CD4-positive, alpha-beta T cell treated with Interleukin-21 for 1 hour (primary cell): ENCODE results near the gene MYO3B.

Experiments used
- DNase-seq: peaks from one replicate; pipeline ENCODE4 v3.0.0-alpha.2; 2020

The MYO3B gene, protein sequence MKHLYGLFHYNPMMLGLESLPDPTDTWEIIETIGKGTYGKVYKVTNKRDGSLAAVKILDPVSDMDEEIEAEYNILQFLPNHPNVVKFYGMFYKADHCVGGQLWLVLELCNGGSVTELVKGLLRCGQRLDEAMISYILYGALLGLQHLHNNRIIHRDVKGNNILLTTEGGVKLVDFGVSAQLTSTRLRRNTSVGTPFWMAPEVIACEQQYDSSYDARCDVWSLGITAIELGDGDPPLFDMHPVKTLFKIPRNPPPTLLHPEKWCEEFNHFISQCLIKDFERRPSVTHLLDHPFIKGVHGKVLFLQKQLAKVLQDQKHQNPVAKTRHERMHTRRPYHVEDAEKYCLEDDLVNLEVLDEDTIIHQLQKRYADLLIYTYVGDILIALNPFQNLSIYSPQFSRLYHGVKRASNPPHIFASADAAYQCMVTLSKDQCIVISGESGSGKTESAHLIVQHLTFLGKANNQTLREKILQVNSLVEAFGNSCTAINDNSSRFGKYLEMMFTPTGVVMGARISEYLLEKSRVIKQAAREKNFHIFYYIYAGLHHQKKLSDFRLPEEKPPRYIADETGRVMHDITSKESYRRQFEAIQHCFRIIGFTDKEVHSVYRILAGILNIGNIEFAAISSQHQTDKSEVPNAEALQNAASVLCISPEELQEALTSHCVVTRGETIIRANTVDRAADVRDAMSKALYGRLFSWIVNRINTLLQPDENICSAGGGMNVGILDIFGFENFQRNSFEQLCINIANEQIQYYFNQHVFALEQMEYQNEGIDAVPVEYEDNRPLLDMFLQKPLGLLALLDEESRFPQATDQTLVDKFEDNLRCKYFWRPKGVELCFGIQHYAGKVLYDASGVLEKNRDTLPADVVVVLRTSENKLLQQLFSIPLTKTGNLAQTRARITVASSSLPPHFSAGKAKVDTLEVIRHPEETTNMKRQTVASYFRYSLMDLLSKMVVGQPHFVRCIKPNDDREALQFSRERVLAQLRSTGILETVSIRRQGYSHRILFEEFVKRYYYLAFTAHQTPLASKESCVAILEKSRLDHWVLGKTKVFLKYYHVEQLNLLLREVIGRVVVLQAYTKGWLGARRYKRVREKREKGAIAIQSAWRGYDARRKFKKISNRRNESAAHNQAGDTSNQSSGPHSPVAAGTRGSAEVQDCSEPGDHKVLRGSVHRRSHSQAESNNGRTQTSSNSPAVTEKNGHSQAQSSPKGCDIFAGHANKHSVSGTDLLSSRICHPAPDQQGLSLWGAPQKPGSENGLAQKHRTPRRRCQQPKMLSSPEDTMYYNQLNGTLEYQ (N-terminal part only)

DNA sequence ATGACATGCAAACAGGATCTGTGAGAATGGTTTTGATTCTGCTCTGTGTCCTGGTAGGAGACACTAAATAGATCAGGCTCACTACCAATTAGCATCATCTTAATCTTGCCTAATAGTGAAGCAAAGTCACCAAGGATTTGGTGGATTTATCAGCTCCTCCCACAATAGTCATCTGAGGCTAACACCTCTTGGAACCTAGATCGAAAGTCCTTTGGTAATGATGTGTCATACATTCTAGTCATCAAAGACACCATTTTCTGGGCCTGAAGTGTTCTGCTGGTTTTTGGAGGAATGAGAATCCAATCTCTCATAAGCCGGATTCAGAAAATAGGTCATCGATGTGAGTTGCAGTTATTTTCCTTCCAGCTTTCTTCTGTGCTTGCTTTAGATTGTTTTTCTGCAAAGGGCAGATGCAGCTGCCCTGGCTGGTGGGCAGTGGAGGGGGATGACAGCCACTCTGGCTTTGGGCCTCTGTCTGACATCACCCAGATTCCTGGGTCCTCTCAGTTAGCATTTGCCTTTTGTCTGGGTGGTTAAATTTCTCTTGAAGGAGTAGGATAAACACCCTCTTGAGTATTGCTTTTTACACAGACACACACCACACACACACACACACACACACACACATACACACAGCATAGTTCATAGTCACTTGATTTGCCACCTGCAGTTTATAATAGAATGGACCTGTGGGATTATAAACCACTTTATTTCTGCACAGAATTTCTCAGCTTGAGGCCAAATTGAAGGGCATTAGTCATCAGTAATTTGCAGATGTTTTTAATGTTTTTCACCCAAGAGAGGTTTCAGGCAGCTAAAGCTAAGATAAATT is at the start of gene MYO3B:
Gene MYO3B, plus strand, starts transcription at position 198 of the 832 bp plus-strand sequence. Its CDS starts 141 bp downstream, at position 339.
- peak; percentile 2 for DNase-seq

DNA sequence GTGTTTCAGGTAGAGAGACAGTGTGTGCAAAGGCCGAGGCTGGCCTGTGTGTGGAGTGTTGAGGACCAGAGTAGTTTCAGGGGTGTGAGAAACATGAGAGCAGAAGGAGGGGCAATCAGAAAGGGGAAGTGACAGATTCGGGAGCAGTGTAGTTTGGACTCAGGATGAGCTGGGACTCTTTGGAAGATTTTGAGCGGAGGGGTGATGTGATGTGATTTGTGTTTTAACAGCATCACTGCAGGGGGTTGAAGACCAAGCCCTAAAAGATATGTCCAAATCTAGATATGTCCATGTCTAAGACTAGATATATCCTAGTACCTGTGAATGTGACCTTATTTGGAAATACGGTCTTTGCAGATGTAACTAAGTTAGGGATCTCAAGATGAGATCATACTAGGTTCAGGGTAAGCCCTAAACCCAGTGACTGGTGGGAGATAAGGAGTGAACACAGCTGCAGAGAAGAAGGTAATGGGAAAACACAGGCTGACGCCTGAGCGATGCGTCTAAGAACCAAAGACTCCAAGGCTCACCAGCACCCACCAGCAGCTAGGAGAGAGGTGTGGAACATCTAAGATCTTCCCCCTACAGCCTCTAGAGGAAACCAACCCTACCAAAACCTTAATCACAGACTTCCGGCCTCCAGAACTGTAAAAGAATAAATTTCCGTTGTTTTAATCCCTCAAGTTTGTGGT is 38.5 kb upstream of the MYO3B start:
- no peak for DNase-seq

DNA sequence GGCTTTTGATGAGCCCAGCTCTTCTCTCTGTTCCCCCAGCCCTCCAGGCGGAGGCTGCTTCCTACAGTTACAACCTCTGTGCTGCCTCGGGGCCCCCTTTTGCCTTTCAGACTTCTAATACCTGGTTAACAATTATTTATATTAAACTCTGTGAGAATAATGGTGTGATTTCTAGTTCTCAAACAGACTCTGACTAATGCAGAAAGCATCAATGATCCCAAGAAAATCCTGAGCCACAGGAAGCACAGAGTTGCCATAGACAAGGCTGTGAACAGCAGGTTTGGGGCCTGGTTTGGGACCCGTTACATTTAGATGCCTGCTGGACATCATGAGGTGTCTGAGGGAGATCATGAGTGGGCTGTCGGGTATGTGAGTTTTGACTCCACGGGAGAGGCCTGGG is 37.4 kb upstream of the MYO3B start:
- DNase-seq, result no peak

DNA sequence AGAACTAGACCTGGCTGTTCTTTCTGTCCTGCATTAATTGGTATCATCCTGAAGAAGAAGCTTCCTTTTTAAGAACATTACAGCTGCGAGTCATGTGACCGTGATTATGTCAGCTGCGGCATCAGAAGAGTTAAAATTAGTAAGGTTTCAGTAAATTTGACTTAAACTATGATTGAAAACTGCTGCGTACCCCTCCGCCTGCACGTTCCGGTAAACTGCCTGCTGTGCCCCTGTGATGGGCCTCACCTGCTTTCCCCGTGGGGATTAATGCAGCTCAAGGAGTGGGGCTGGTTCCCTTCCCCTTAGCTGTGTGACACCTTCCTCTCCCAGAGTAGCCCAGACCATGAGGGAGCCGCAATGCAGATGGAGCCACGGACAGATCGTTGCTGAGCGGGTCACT is 36.1 kb upstream of the MYO3B start:
- no peak for DNase-seq

DNA sequence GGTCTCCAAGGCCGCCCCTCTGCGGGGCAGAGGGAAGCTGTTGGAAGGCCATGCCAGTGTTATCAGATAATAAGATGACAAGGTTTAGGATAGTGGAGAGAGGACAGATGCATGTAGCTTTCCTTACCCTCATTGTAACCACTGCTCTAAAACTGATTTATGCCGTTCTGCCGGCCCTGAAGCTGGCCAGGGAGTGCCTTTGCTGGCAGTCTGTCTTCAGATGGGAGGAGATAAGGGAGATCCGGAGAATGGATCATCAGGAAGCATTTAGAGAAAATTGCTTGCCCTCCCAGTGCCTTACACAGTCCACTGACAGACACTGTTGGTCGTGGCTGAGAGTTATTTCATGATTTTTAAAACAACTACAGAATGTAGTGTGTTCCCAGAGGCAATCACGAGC is 35.4 kb upstream of the MYO3B start:
- no peak for DNase-seq

DNA sequence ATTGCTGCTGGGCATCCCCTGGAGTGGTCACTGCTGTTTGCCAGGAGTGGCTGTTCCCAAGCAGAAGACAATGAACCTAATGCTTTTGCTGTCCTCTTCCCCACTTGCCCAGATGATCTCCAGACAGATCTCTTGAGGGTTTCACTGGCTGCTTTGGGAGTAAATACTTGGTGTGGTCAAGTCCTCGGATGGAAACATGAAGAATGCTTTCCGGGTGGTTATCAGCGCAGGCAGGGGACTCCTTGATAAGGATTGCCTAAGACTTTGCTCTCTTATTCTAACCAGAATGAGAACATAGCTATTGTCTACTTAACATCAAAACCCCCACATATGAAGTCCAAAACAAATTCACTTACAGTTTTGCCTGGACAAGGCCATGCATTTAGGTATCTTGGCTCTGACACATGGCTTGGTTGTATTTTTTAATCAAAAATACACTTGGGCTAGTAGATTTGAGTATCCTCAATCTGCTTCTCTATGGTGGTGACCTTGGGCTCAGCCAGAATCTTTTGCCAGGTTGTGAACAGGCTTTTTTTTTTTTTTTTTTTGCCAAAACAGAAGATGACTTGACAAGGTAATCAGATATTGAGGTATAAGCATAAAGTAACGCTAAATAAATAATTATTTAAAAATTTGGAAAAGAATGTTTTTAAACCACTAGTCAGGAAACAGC is 34.8 kb upstream of the MYO3B start:
- no peak for DNase-seq

DNA sequence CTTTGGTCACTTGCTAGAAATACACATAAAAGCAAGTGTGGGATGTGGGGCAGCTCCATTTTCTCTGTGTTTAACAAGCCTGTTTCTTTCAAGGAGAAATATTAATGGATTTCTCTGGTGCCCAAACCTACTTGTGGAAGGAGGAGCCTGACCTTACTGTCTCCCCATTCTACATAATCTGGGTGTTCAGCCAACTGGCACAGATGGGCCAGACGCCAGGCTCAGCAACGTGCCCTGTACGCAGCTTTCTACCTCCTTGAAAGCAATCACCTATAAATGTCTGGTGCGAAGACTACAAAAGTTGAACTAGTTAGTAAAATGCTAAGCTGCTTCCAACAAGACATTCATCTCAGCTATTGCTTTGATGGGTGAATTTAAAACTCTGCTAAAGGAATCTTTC is 33.2 kb upstream of the MYO3B start:
- DNase-seq, result no peak

DNA sequence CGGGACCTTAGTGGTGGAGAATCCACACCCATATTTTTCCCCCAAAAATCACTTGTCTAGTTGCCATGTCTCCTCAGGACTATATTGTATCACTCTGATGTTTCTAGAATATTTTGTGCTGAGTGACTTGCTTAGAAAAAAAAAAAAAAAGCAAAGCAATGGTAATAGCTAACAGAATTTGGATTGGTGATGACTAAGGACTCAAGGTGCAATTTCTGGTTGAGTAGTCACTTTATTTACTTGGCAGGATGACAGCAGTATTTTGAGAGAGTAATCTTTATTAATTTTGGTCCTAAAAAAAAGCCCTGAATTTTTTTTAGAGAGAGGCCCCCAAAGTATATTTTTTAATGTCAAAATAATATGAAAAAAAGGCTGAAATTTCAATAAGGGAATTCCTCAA is 32.8 kb upstream of the MYO3B start:
- no peak for DNase-seq

DNA sequence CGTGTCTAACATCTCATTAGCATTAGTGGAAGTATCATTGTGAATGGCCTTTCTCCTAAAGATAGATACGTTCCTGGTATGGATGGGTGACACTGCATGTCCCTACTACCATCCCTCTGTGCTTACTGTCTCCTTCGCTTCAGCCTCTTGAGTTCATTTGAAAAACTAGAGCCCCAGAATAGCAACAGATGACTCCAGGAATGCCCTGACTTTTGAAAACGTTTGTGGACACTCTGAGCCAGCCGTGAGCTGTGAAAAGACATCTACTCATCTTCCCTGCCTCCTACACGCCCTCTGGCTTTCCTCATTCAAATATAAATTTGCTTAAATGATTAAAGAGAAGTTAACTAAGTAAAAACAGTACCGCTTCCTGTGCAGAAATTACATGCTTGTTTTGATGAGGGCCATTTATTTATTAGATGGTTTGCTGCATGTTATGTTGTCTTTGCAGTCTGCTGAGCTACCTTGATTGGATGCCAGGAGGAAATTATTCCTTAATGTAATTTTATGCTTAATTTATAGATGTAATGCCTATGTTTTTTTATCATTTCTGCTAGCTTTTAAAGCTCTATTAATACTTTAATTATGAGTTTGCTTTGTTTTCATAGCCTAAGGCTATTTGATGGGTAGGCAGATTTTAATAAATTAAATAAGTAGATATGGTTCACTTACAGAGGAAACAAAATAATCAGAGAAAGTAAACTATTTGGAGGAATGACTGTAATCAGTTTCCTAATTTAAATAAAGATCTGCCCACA is 32.1 kb upstream of the MYO3B start:
- DNase-seq, result no peak

DNA sequence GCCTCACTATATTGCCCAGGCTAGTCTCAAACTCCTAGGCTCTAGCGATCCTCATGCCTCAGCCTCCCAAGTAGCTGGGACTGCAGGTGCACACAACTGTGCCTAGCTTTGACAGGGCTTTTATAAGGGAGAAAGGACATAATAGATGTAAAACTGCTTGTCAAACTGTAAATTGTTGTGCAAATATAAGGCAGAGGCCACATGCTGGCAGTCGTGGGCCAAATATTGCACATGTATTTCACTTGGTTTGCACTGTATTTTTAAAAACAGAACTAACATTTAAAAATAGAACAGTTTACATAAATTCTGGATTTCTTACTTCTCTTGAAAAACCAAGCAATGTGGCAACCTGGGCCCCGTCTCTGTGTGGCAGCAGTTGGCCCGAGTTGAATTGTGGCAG is 31.2 kb upstream of the MYO3B start:
- DNase-seq, result no peak

DNA sequence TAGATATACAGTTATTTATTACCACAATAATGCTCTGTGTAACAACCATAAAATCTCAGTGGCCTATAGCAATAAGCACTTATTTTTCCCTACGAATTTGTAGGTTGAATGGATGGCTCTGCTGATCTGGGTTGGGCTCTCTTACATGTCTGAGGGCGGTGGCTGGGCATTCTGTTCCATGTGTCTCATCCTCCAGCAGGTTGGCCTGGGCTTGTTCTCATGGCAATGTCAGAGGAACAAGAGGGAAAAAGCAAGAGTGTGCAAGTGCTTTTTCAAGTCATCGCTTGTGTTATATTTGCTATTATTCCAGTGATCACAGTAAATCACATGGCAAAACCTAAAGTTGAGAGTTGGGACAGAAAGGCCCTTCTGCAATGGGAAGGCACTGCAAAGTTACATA is 30.4 kb upstream of the MYO3B start:
- DNase-seq, result no peak

DNA sequence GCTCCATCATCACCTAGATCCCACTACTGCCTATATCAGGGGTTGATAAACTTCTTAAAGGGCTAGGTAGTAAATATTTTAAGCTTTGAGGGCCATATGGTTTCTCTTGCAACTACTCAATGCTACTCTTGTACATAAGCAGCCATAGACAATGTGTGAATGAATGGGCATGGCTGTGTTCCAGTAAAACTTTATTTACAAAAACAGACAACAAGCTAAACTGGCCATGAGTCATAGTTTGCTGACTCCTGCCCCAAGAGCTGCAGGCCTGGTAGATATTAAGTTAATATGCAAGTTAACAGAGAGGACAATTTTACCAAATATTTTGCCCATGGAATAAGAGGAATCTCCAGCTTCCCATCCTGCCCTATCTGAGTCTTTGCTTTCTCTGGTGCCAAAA is 29.8 kb upstream of the MYO3B start:
- no peak for DNase-seq

DNA sequence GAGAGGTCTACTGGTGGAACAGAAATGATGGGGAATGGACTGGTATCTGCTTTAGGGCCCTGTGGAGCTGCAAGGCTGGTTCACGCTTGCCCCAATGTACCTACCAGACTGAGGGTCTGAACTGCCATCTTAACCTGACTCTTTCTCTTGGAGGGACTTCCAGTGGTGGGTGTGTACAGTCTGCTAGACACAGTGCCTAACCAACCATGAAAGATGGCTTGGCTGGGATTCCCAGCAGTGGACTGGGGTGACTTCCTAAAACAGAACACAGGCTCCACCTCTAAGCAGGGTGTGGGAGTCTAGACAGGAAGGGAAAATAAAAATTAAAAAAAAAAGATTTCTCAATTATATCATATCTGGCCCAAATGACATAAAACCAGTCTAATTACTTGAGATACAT is 25.5 kb upstream of the MYO3B start:
- no peak for DNase-seq

DNA sequence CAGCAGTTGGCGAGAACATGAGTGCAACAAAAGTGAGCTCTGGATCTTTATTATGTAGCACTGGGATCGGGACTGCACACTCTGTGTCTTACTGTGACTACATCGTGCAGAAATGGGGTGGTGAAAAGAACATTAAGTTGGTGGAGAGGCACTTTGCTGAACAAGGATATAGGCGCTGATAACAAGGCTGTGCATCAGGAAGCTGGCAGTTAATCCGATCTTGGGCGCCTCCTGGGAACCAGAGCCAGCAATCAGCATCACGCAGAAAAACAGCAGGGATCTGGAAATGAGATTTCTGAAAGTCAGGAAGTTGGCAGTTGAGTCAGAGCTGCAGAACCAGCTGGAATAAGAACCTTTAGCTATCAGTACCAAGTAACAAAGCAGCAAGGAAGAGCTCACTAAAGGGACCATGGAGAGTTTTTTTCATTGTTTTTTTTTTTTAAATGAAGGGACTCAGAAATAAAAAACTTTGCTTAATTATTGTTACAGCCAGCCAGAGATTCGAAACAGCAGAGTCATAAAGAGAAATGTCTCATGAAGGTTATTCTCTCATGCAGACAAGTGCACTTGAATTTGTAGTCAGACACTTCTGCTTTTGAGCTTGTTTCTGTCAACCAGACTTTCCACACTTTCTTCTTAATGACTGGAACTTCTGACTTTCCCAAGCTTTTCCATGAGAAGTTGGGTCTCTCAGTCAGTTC is 22.8 kb upstream of the MYO3B start:
- no peak for DNase-seq

DNA sequence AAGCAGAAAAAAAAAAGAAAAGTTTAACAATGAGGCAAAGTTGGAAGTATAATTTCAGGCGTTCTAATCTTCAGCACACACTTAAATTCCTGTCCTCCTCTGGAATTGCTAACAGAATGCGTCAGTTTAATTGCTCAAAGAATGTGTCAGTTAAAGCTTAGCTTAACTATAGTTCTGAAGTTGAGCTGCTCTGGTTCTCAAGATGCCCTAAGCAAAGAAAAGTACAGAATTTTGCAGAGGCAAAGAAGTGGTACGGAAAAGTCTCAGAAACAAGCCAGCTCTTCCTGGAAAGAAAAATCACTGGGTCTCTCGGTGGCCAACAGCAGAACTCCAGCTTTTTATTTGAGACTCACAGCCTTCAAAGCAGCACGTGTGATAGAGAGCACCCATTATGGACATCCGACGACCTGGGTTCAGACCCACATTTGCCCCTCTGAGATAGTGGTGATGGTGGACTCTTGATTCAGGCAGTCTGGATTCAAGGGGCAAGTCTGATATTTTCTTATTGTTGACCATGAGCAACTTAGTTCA is 22.2 kb upstream of the MYO3B start:
- no peak for DNase-seq

DNA sequence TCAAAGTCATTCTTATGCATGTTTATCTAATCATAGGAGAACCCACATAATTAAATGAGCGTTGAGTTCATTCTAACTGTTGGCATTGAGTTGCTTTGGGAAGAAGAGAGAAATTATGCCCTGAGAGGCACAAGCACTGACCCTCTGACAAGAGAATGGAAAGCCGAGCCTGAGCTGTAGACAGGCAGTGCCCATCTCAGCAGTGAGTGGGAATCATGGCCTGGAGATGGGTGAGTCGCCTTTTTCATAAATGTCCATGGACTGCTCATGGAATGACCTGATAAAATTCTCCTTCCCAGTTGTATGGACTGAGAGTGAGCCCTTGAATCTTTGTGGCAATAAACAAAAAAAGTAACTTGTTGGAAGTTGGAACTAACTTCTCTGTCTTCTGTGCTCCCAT is 21.4 kb upstream of the MYO3B start:
- no peak for DNase-seq

DNA sequence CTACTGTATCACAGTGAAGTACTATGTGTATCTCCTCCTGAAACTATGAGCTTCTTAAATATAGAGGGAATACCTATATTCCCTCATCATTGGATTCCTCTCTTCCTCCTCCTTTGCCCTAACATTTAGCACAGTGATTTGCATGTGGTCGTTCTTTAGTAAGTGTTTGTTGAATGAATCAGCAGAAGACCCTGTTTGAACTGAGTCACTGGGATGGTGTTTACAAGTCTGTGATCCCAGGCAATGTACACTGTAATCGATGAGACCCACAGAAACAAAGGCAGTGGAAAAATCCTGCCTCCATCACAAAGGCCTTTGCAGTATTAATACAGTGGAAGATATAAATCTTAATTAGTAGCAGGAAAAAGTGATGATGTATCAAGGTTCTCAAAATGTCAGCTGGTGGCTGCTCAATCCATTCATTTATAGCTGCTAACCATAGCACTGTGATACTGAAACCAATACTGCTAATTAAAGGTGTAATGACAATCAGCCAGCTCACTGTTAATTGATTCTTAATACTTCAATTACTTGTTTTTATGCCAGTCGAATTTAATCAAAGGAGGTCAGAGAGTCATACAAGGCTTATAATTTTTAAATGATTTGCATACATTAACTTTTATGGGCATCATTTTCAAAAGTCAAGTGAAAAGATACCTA is 20.8 kb upstream of the MYO3B start:
- DNase-seq, result no peak

DNA sequence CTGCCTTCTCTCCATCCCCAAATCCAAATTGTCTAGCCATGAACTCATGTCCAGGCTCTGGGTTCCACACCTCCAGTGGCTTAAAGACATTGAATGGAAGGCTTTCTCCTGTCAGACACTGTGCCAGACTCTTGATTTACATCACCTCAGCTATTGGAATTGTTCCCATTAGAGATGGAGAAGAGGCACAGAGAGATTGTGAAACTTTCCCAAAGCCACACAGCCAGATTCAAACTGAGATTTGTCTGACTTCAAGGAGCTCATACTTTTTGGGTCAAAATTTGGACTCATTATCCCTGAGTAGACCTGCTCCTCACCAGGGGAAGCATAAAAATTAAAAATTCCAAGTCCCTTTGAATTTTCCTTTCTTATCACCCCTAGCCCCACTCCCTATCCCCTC is 18.9 kb upstream of the MYO3B start:
- DNase-seq, result no peak
